ENCODE results near the gene TST. TPM values are rescaled to one million over a fixed set of nuclear protein-coding genes. Genes with fewer than 3 reads are reported as not detected.

TST gene
- polyA plus RNA-seq, 4 donors, result 46.8 to 66.8 (median 56.3) TPM

- no peak for DNase-seq (ENCODE audit: low read depth in 4 of 4, low spot score in 2 of 4)
Measured at GRCh38 chr22:37054600-37055365, 35.5 kb upstream of the TST start.

DNA sequence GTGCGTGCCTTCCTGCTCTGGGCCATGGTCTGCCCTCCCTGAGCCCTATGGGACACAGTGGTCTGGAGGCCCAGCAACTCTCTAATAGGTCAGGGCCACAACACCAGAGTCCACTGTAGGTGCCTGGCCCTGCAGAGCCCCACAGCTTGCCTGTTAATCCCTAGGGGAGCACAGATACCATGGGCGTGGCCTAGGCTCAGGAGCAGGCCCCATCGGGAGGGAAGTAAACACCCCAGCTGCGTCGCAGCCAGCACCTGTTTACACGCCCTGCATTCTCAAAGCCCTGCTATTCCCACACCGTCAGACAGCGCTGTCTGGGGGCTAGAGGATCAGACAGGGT, 34.8 kb upstream of the TST start:
- DNase-seq (ENCODE audit: low read depth in 4 of 4, low spot score in 2 of 4), result no peak

GRCh38 chr22:37053310-37054055, 34.2 kb upstream of the TST start:
- DNase-seq (ENCODE audit: low read depth in 4 of 4, low spot score in 2 of 4), result no peak

DNA sequence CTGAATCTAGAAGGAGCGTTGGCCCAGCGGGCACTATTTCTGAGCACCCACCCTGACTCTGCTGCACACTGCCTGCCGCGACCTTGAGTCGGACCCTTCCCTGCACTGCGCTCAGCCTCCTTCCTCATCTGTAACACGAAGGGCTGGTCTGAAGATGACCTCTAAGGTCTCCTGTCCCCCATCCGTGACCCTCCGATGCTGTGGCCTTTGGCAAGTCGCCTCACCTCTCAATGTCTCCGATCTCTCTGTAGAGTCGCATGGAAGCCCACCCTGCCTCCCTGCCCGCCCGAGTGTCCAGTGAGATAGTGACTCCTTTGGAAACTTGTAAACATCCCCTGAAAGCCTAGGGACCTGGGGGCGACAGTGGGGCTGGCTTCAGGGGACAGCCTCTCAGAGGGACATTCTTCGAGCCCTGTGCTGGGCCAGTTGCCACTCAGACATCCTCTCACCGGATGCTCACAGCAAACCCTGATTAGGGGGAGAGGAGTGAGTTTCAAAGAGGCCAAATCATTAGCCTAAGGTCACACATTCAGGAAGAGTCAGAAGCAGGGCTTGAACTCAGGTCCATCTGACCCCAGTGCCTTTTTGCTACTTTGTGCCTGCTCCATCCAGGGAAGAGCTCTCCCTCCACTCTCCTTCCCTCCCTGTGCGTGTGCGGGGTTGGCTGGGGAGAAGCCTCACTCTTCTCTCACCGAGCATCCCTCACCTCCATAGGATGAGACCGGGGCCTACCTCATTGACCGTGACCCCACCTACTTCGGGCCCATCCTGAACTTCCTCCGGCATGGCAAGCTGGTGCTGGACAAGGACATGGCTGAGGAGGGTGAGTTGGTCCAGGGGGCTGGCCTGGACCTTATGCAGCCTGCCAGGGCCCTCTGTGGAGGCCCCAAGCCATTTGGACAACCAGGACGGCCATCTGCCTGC, 33.4 kb upstream of the TST start:
- DNase-seq (ENCODE audit: low read depth in 4 of 4, low spot score in 2 of 4), result no peak

GRCh38 chr22:37051391-37052385, 32.4 kb upstream of the TST start, which contains the start of gene KCTD17:
KCTD17 (plus strand) TSS chr22:37051742; CDS start chr22:37051761, 19 bp downstream.
- DNase-seq (ENCODE audit: low read depth in 4 of 4, low spot score in 2 of 4), result no peak

DNA sequence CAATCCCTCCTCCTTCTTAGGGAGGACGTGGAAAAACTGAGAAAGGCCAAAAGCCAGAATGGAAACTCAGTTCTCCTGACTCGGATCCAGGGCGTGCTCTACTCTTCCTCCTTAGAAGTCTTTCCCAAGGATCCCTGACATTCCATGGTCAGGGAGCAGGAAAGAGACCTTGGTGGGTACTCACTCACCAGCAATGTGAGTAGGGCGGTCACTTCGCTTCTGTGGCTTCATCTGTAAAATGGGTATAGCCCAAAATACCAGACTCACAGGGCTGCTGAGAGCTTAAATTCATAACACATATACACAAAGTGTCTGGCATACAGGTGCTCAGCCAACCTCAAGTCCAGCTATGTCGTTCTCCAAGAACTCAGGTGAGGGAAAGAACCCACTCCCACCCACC, 31.7 kb upstream of the TST start:
- no peak for DNase-seq (ENCODE audit: low read depth in 4 of 4, low spot score in 2 of 4)

- no peak for DNase-seq (ENCODE audit: low read depth in 4 of 4, low spot score in 2 of 4)
Measured at GRCh38 chr22:37049224-37049623, 30.0 kb upstream of the TST start.

- DNase-seq (ENCODE audit: low read depth in 4 of 4, low spot score in 2 of 4), result no peak
Measured at GRCh38 chr22:37048133-37048532, 28.9 kb upstream of the TST start.

DNA sequence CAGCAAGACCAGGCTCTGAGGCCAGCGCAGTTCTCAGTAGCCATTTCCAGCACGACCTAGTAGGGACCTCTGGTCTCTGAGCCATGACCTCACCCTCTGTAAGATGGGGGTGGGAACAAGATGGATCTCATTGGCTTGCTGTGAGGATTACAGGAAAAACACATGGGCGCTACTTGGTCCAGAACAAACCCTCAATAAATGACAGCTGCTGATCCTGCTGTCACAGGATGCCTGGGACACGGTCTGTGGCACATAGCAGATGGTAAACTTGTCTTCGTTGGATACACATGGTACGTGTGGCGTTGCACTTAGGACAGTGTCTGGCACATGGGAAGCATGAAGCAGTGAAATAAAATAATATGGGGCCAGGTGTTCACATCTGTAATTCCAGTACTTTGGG, 27.8 kb upstream of the TST start:
- DNase-seq (ENCODE audit: low read depth in 4 of 4, low spot score in 2 of 4), result no peak

DNA sequence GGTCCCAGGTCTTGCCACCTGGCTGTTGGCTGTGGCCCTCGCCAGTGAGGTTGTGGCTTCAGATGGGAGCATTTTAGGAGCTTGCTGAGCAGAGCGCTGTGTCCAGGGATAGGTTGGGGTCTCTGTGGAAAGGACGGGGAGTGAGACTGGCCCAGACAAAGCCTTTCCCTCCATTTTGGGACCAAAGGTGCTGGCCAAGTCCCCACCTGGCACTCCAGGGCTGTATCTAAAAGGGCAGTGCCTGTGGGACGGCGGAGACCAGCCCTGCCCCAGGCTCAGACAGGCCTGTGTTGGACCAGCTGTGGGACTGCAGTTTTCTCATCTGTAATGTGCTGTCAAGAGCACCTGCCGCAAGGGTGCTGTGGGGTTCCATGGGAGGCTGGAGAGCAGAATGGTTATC, 27.3 kb upstream of the TST start:
- DNase-seq (ENCODE audit: low read depth in 4 of 4, low spot score in 2 of 4), result no peak

- no peak for DNase-seq (ENCODE audit: low read depth in 4 of 4, low spot score in 2 of 4)
Measured at GRCh38 chr22:37045958-37046357, 26.7 kb upstream of the TST start.

DNA sequence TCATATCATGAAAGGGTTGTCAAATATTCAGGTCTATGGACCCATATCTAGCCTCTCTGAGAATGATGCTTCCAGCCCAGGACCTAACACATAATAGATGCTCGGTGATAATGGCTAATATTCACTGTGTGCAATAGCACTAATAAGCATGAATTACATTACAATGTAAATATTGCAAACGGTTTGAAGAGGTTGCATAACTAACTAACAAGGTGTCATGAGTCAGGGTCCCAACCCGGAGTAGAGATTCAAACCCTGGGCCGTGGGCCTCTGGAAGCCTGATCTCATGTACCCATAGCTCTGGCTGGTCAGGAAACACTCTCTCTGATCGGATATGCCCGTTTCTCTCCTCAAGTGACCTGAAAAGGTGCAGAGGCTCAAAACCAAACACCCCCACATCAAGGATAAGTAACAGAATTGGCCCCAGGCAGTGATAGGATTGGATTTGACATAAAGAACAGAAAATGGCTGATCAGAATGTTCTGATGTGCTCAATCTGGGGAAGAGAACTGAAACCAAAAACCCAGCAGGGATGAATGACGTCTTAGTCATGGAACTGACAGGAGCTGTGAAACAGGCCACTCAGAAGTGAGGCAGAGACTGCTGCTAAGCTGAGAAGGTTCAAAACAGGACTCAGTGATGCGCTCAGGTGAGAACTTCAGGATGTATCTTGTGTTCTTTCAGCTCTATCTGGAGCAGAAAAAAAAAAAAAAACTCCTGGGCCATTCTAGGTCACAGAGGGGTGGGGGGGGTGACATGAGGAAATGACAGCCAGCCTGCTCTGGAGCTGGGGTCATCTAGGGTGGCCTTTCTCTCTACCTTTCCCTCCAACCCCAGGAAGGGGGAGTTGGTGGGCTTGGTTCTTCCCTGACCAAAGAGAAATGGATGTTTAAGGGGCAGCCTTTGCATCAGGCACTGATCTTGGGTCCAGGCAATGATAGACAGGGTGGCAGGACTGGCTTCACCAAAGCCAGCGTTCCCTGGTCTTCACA, 25.7 kb upstream of the TST start:
- DNase-seq (ENCODE audit: low read depth in 4 of 4, low spot score in 2 of 4), result no peak

- no peak for DNase-seq (ENCODE audit: low read depth in 4 of 4, low spot score in 2 of 4)
Measured at GRCh38 chr22:37043828-37044538, 24.7 kb upstream of the TST start.

GRCh38 chr22:37043209-37043827, 24.1 kb upstream of the TST start:
- no peak for DNase-seq (ENCODE audit: low read depth in 4 of 4, low spot score in 2 of 4)

DNA sequence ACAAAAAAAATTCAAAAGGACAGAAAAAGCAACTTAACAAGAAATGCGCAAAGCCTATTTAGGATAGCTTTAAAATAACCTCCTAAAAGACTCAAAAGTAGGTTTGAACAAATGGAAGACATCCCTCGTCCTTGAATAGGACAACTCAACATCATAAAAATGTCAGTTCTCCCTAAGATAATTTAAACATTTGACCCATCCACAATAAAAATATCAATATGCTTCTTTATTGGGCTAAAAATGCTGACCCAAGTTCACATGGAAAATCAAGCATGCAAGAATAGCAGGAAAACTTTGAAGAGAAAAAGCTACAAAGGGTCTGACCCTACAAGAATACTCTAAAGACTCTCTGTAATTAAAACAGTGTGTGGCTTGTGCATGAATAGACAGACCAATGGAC, 20.2 kb upstream of the TST start:
- peak in 1 of 4 donors; percentile 24 for DNase-seq (ENCODE audit: low read depth in 4 of 4, low spot score in 2 of 4)

DNA sequence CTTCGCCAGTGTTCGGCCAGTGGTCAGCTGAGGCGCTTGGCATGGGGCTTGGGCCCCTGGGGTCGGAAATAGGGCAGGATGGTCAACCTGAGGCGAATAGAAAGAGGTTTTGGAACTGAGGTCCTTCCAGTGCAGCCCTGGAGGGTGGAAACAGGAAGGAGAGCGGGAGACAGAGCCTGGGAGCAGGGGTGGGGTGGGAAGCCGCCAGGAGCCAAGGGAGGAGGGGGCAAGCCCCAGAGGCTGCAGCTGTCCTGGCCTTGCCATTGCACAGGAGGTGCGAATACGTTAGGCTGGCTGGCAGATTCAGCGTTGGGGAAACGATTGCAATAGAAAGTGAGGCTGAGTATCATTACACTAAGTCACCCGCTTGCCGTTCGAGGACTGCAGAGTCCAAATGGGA, 18.4 kb upstream of the TST start:
- no peak for DNase-seq (ENCODE audit: low read depth in 4 of 4, low spot score in 2 of 4)

GRCh38 chr22:37036655-37037377, 17.6 kb upstream of the TST start:
- DNase-seq (ENCODE audit: low read depth in 4 of 4, low spot score in 2 of 4), result no peak
